ENCODE results near the gene CETP. TPM values are rescaled to one million over a fixed set of nuclear protein-coding genes. Genes with fewer than 3 reads are reported as not detected.

Gene CETP
- total and polyA plus RNA-seq, 2 of the 8 experiments (the other 6 are each of a cell fraction or from before 2014, with no cell fraction given) = not detected

DNA sequence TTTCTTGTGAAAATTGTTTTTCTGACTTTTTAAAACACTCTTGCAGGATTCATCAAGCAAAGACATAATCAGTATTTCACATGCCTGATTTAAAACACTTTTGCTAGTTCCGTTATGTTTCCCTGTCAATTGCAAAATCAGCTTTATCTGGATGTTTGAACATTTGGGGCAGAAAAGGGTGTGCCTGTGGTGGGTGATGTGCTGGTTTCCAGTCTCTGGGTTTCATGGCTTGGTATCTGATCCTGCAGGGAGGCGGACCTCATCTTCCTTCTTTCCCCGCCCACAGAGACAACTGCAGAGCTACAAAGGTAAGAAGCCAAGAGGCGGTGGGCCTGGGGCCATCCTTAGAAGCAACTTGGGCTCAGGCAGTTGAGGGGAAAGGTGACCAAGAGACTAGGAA, 69.4 kb downstream of the CETP start:
- no peak overlapping the region for H2BK20ac ChIP-seq (ENCODE audit: low read length)
- 91% methylated on average over 4 of the region's 4 CpGs; no CpG with 5 or more reads in 1 of the 2 experiments for WGBS, 2 experiments (ENCODE audit: extremely low coverage in 1 of 2, insufficient coverage in 1 of 2, insufficient read length in 1 of 2, insufficient replicate concordance in 2 of 2, low coverage in 1 of 2, low lambda C conversion rate in 2 of 2, missing lambda C conversion rate in 1 of 2)
- H3K23me2 ChIP-seq (ENCODE audit: low read depth, low read length) = peaks cover 6% of the 10 kb centered on the region; the same call in 1 of the 2 replicates
- no peak overlapping the region for H2BK12ac ChIP-seq (ENCODE audit: low read depth, low read length)
- no peak overlapping the region for H2BK15ac ChIP-seq (ENCODE audit: low read length)
- H4K91ac ChIP-seq (replicated peaks; ENCODE audit: insufficient read length, low read length) = no peak overlapping the region
- H3K79me2 ChIP-seq (ENCODE audit: control insufficient read depth in 1 of 2, insufficient read depth in 2 of 2, low read length in 2 of 2) = no peaks in the 10 kb centered on the region
- H2AFZ ChIP-seq (ENCODE audit: low read length) = no peak overlapping the region
- H4K20me1 ChIP-seq (replicated peaks in 1 of 2; ENCODE audit: control insufficient read depth in 1 of 2, insufficient read depth in 2 of 2, low read length in 2 of 2) = peaks cover 0 to 2% of the 10 kb centered on the region in 2 experiments
- H3K18ac ChIP-seq (ENCODE audit: extremely low read depth, low read length) = no peak overlapping the region
- no peaks in the 10 kb centered on the region for H3K9me3 ChIP-seq (ENCODE audit: insufficient read depth in 2 of 2, low read depth in 1 of 2, low read length in 1 of 2)
- H3K27ac ChIP-seq (ENCODE audit: low read depth, low read length) = no peak overlapping the region
- no peak overlapping the region for H3K56ac ChIP-seq (replicated peaks; ENCODE audit: insufficient read length, low read depth, low read length)
- H3K79me1 ChIP-seq (ENCODE audit: low read depth, low read length) = no peaks in the 10 kb centered on the region
- H3K14ac ChIP-seq (ENCODE audit: insufficient read length) = no peak overlapping the region
- H4K8ac ChIP-seq (ENCODE audit: extremely low read depth, insufficient read depth, low read length) = no peak overlapping the region
- H3K23ac ChIP-seq (ENCODE audit: insufficient read length) = no peak overlapping the region
- DNase-seq (ENCODE audit: low read depth in 1 of 2, low spot score in 2 of 2) = no peak
- H3K4ac ChIP-seq (replicated peaks; ENCODE audit: insufficient read length, low read depth, low read length) = no peak overlapping the region
- ChIA-PET POLR2A (ENCODE audit: partially characterized antibody) (interaction anchor here (0.8 kb wide), 1 partner anchor 21 kb away, joined by 4 read pairs; no protein-coding TSS in a partner anchor), CTCF (ENCODE audit: partially characterized antibody) (interaction anchor here (0.8 to 3.1 kb wide), 4 partner anchors 11 to 385 kb away, joined by 3 to 13 read pairs (median 4); no protein-coding TSS in a partner anchor)
- H3K9ac ChIP-seq (replicated peaks in 1 of 4; ENCODE audit: extremely low read depth in 1 of 4, low read depth in 3 of 4, low read length in 3 of 4) = no peak overlapping the region
- FAIRE-seq = no peak
- H4K5ac ChIP-seq (ENCODE audit: insufficient read length, low read depth, low read length) = no peak overlapping the region
- H2BK5ac ChIP-seq (ENCODE audit: low read depth, low read length) = no peak overlapping the region
- no peak overlapping the region for H3K4me3 ChIP-seq (ENCODE audit: extremely low read depth in 1 of 4, insufficient read depth in 2 of 4, low read depth in 3 of 4, low read length in 4 of 4)
- no peaks in the 10 kb centered on the region for H3K36me3 ChIP-seq (ENCODE audit: control insufficient read depth in 2 of 4, insufficient read depth in 4 of 4, low read length in 3 of 4)
- H3K4me1 ChIP-seq (replicated peaks in 1 of 4; ENCODE audit: control insufficient read depth in 3 of 4, insufficient read depth in 4 of 4, low read length in 3 of 4) = no peaks in the 10 kb centered on the region
- no peak overlapping the region for H2AK5ac ChIP-seq (ENCODE audit: low read depth, low read length)
- H3K4me2 ChIP-seq (ENCODE audit: insufficient read depth in 1 of 2, low read depth in 2 of 2, low read length in 2 of 2) = no peak overlapping the region
- no peak overlapping the region for H2BK120ac ChIP-seq (replicated peaks; ENCODE audit: low read depth, low read length)
- no peaks in the 10 kb centered on the region for H3K27me3 ChIP-seq (replicated peaks in 1 of 4; ENCODE audit: control insufficient read depth in 3 of 4, extremely low read depth in 1 of 4, insufficient read depth in 3 of 4, low read length in 3 of 4)
- TF ChIP-seq ATF2 (IDR thresholded peaks at IDR 0.05; ENCODE audit: low read length) = no peak
- TF ChIP-seq TCF12 (IDR thresholded peaks at IDR 0.05; ENCODE audit: low read depth, low read length) = no peak
- no peak for TF ChIP-seq SIX5 (IDR thresholded peaks at IDR 0.05; ENCODE audit: low read depth, low read length)
- TF ChIP-seq MAFK (IDR thresholded peaks at IDR 0.05; ENCODE audit: low read depth, low read length) = no peak
- TF ChIP-seq BACH1 (IDR thresholded peaks at IDR 0.05; ENCODE audit: low read length) = no peak
